Hepatocyte (in vitro differentiated cells): ENCODE results near the gene CYB5R2. TPM values are rescaled to one million over a fixed set of nuclear protein-coding genes. Genes with fewer than 3 reads are reported as not detected.
A peak's percentile ranks its signal among the peaks of the same experiment; 100 is the strongest.

Source experiments
- DNase-seq: peaks from one replicate; pipeline ENCODE4 v3.0.0-alpha.2; 2016; ENCODE audit warnings: low spot score
- H2AFZ ChIP-seq: fragments of 200-600 bp; sonication (generic); 2 replicates; pipeline ENCODE4 v1.6.0; 2016; ENCODE audit warnings: antibody characterized with exemption, mild to moderate bottlenecking
- H3K27ac ChIP-seq: fragments of 200-600 bp; sonication (generic); 2 replicates; pipeline ENCODE4 v1.5.1; 2016; ENCODE audit warnings: mild to moderate bottlenecking
- H3K27me3 ChIP-seq: fragments of 200-600 bp; sonication (generic); 2 replicates; pipeline ENCODE4 v1.6.1; 2016
- H3K36me3 ChIP-seq: fragments of 200-600 bp; sonication (generic); replicated peaks from 2 replicates; pipeline ENCODE4 v1.5.1; 2016; ENCODE audit warnings: low read depth; ENCODE audit not compliant: insufficient read depth
- H3K4me1 ChIP-seq: fragments of 200-600 bp; sonication (generic); 2 replicates; pipeline ENCODE4 v1.5.1; 2016; ENCODE audit warnings: mild to moderate bottlenecking, moderate library complexity; ENCODE audit not compliant: insufficient read depth
- H3K4me2 ChIP-seq: fragments of 200-600 bp; sonication (generic); 2 replicates; pipeline ENCODE4 v1.6.0; 2016
- H3K4me3 ChIP-seq: fragments of 200-600 bp; sonication (generic); 2 replicates; pipeline ENCODE4 v1.5.1; 2016; ENCODE audit warnings: mild to moderate bottlenecking
- H3K79me2 ChIP-seq: fragments of 200-600 bp; sonication (generic); 2 replicates; pipeline ENCODE4 v1.6.0; 2017; ENCODE audit warnings: mild to moderate bottlenecking
- H3K9me2 ChIP-seq: fragments of 200-600 bp; sonication (generic); replicated peaks from 2 replicates; pipeline ENCODE4 v1.6.0; 2017; ENCODE audit warnings: mild to moderate bottlenecking; ENCODE audit not compliant: insufficient read depth
- H3K9me3 ChIP-seq: fragments of 200-600 bp; sonication (generic); 2 replicates; pipeline ENCODE4 v1.5.1; 2016; ENCODE audit warnings: low read depth, mild to moderate bottlenecking
- H4K20me1 ChIP-seq: fragments of 200-600 bp; sonication (generic); 2 replicates; pipeline ENCODE4 v1.6.0; 2016; ENCODE audit warnings: mild to moderate bottlenecking; ENCODE audit not compliant: insufficient read depth, poor library complexity, severe bottlenecking
- EZH2 ChIP-seq: fragments of 200-600 bp; sonication (generic); IDR thresholded peaks from 2 replicates; pipeline ENCODE4 v1.6.1; 2016; ENCODE audit warnings: antibody characterized with exemption, mild to moderate bottlenecking, borderline replicate concordance
- EZH2phosphoT487 ChIP-seq: fragments of 200-600 bp; sonication (generic); IDR thresholded peaks from one replicate; pipeline ENCODE4 v1.6.1; 2018; ENCODE audit warnings: antibody characterized with exemption, mild to moderate bottlenecking, low read depth, moderate library complexity; ENCODE audit not compliant: unreplicated experiment, severe bottlenecking
- WGBS: methylation state at CpG from one replicate; pipeline ENCODE4 v1.1.6; 2016; ENCODE audit warnings: low lambda C conversion rate; ENCODE audit errors: missing lambda C conversion rate; 5-methylcytosine and 5-hydroxymethylcytosine counted together
- polyA plus RNA-seq: library from polyadenylated mRNA; unstranded; fragments of >200 nt; fragmentation: Nextera tagmentation; extraction: Ambion mirVana; gene quantifications from 2 replicates; pipeline ENCODE4 v1.2.1, GENCODE V29; 2016
- total RNA-seq: library from RNA; depleted of rRNA; stranded (reverse); fragments of >200 nt; gene quantifications from 2 replicates; pipeline ENCODE4 v1.2.3, GENCODE V29; 2014
- TF ChIP-seq, protein P1 (sequence below): fragments of 200-600 bp; sonication (generic); IDR thresholded peaks from 2 replicates; pipeline ENCODE4 v1.5.1; 2016; ENCODE audit warnings: antibody characterized with exemption, mild to moderate bottlenecking; ENCODE audit not compliant: poor library complexity

CYB5R2 gene
- total and polyA plus RNA-seq, 2 experiments from 2014 or later: 19.9 to 38.5 TPM

DNA sequence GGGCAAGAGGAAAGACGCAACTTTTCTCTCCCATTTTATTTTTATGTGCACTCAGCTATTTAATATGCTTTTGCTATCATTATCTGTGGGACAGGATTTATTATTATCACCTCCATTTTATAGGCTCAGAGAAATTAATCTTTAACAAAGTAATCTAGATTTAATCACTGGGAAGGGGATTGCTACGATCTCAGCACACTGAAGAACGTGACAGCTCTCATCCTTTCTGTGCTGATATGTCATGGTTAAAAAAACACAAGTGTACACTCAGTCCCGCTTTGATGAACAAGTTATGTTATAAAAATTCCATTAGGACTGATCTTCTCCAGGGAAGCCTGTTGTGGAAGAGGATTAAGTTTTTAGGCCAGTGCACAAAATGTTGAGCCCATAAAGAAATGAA is 37.6 kb downstream of the CYB5R2 start:
- DNase-seq: no peak
- TF ChIP-seq EZH2phosphoT487 (no peak), EZH2 (no peak)
- TF ChIP-seq, protein P1, sequence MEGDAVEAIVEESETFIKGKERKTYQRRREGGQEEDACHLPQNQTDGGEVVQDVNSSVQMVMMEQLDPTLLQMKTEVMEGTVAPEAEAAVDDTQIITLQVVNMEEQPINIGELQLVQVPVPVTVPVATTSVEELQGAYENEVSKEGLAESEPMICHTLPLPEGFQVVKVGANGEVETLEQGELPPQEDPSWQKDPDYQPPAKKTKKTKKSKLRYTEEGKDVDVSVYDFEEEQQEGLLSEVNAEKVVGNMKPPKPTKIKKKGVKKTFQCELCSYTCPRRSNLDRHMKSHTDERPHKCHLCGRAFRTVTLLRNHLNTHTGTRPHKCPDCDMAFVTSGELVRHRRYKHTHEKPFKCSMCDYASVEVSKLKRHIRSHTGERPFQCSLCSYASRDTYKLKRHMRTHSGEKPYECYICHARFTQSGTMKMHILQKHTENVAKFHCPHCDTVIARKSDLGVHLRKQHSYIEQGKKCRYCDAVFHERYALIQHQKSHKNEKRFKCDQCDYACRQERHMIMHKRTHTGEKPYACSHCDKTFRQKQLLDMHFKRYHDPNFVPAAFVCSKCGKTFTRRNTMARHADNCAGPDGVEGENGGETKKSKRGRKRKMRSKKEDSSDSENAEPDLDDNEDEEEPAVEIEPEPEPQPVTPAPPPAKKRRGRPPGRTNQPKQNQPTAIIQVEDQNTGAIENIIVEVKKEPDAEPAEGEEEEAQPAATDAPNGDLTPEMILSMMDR: no peak
- no peak overlapping the region for H3K27ac ChIP-seq
- H3K9me3 ChIP-seq: no peaks in the 10 kb centered on the region
- H3K9me2 ChIP-seq: no peaks in the 10 kb centered on the region
- WGBS: 90% methylated on average over 4 of the region's 4 CpGs
- H3K4me2 ChIP-seq: no peak overlapping the region
- H3K79me2 ChIP-seq: no peaks in the 10 kb centered on the region
- H4K20me1 ChIP-seq: no peaks in the 10 kb centered on the region
- H3K36me3 ChIP-seq: no peaks in the 10 kb centered on the region
- H3K4me1 ChIP-seq: peaks cover 5% of the 10 kb centered on the region
- no peaks in the 10 kb centered on the region for H3K27me3 ChIP-seq
- H2AFZ ChIP-seq: no peak overlapping the region
- no peak overlapping the region for H3K4me3 ChIP-seq

GRCh38 chr11:7635137-7635536 is 38.2 kb downstream of the CYB5R2 start:
- no peaks in the 10 kb centered on the region for H3K9me3 ChIP-seq
- DNase-seq: no peak
- H3K4me1 ChIP-seq: peaks cover 9% of the 10 kb centered on the region
- no peaks in the 10 kb centered on the region for H3K9me2 ChIP-seq
- H4K20me1 ChIP-seq: no peaks in the 10 kb centered on the region
- TF ChIP-seq EZH2phosphoT487: no peak
- TF ChIP-seq, protein P1: no peak
- no peak for TF ChIP-seq EZH2
- no peak overlapping the region for H3K27ac ChIP-seq
- no peak overlapping the region for H2AFZ ChIP-seq
- H3K4me2 ChIP-seq: no peak overlapping the region
- H3K4me3 ChIP-seq: no peak overlapping the region
- WGBS: 96% methylated on average over 4 of the region's 4 CpGs
- H3K79me2 ChIP-seq: no peaks in the 10 kb centered on the region
- H3K27me3 ChIP-seq: no peaks in the 10 kb centered on the region
- H3K36me3 ChIP-seq: no peaks in the 10 kb centered on the region

- H3K27me3 ChIP-seq: no peaks in the 10 kb centered on the region
- DNase-seq: no peak
- H3K79me2 ChIP-seq: no peaks in the 10 kb centered on the region
- 93% methylated on average over 2 of the region's 2 CpGs for WGBS
- no peaks in the 10 kb centered on the region for H4K20me1 ChIP-seq
- no peaks in the 10 kb centered on the region for H3K9me2 ChIP-seq
- no peak overlapping the region for H2AFZ ChIP-seq
- H3K36me3 ChIP-seq: no peaks in the 10 kb centered on the region
- H3K9me3 ChIP-seq: no peaks in the 10 kb centered on the region
- H3K4me1 ChIP-seq: peaks cover 5% of the 10 kb centered on the region
- H3K27ac ChIP-seq: peak overlapping the region; percentile 41
- no peak overlapping the region for H3K4me2 ChIP-seq
- TF ChIP-seq, protein P1: no peak
- no peak for TF ChIP-seq EZH2phosphoT487
- no peak for TF ChIP-seq EZH2
- H3K4me3 ChIP-seq: no peak overlapping the region
Measured at GRCh38 chr11:7632211-7632610, 41.1 kb downstream of the CYB5R2 start.

DNA sequence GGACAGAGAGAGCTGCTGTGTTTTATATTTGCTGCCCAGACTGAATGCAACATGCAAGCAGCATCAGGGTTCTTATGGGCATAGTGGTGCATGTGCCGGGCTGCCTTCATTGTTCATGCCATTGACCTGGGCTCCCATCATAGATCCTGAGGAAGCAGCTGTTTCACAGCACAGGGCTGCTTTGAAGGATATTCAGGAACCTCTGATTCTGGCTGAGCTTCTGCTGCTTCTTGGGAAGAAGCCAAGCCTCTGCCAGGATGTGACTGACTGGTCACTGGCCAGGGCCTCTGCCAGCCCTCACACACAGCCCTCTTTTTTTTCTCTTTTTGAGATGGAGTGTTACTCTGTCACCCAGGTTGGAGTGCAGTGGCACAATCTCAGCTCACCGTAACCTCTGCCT is 43.3 kb downstream of the CYB5R2 start:
- no peak overlapping the region for H2AFZ ChIP-seq
- H4K20me1 ChIP-seq: no peaks in the 10 kb centered on the region
- no peaks in the 10 kb centered on the region for H3K9me2 ChIP-seq
- no peak overlapping the region for H3K4me2 ChIP-seq
- TF ChIP-seq EZH2phosphoT487: no peak
- TF ChIP-seq EZH2: no peak
- TF ChIP-seq, protein P1: no peak
- no peaks in the 10 kb centered on the region for H3K27me3 ChIP-seq
- H3K4me3 ChIP-seq: no peak overlapping the region
- WGBS: 100% methylated on average over 2 of the region's 2 CpGs
- H3K27ac ChIP-seq: peak overlapping the region; percentile 52
- no peaks in the 10 kb centered on the region for H3K36me3 ChIP-seq
- H3K9me3 ChIP-seq: no peaks in the 10 kb centered on the region
- DNase-seq: no peak
- peaks cover 5% of the 10 kb centered on the region for H3K4me1 ChIP-seq
- no peaks in the 10 kb centered on the region for H3K79me2 ChIP-seq
